Omental fat pad (tissue), 4 donors: Measurements from ENCODE around the gene LRSAM1. TPM values are rescaled to one million over a fixed set of nuclear protein-coding genes. Genes with fewer than 3 reads are reported as not detected.

Experiments
- ATAC-seq: fragments of 150-250 bp; one replicate; pipeline ENCODE4 v1.9.1; 2016; ENCODE audit warnings: mild to moderate bottlenecking, moderate library complexity; ENCODE audit not compliant: low FRiP score
- DNase-seq: peaks from one replicate; pipeline ENCODE4 v3.0.0-alpha.2; 2019; ENCODE audit warnings: low spot score
- CTCF ChIP-seq, 3 donors: fragments of 450-650 bp; IDR thresholded peaks; one replicate each; pipeline ENCODE4 v1.5.1; 2016 to 2017; ENCODE audit warnings: antibody characterized with exemption in 3 of 3, mild to moderate bottlenecking in 3 of 3, moderate library complexity in 2 of 3
- total RNA-seq, 4 donors: library from RNA; depleted of rRNA; stranded (reverse); fragments of >200 nt; gene quantifications; one replicate each; pipeline ENCODE4 v1.1.0, GENCODE V29; 2016

The LRSAM1 gene
- total RNA-seq, 4 donors from 2014 or later, result 8.3 to 14.6 (median 10.8) TPM

- ATAC-seq (no peak), DNase-seq (no peak)
- TF ChIP-seq CTCF (IDR thresholded peaks at IDR 0.05), result no peak
These were observed 50.6 kb downstream of the LRSAM1 start for GRCh38 chr9:127501821-127502343.

- no peak for ATAC-seq
- DNase-seq, result no peak
- TF ChIP-seq CTCF (IDR thresholded peaks at IDR 0.05), result no peak
These were observed 51.5 kb downstream of the LRSAM1 start for GRCh38 chr9:127502706-127503378.

- DNase-seq, result no peak
- TF ChIP-seq CTCF (IDR thresholded peaks at IDR 0.05), result no peak
- ATAC-seq, result no peak
These were observed 52.1 kb downstream of the LRSAM1 start for GRCh38 chr9:127503379-127503921.

GRCh38 chr9:127503947-127504886 lies 52.9 kb downstream of the LRSAM1 start:
- ATAC-seq (peak; percentile 60), DNase-seq (peak; percentile 81)
- TF ChIP-seq CTCF (IDR thresholded peaks at IDR 0.05), result peak in 2 of 3 donors; percentile 43 to 73

GRCh38 chr9:127504887-127505251 lies 53.6 kb downstream of the LRSAM1 start:
- ATAC-seq, result no peak

More at GRCh38 chr9:127504887-127505251, 53.6 kb downstream of the LRSAM1 start:
- no peak for DNase-seq
- no peak for TF ChIP-seq CTCF (IDR thresholded peaks at IDR 0.05)
